Sigmoid colon (tissue), 7 donors: ENCODE data around the gene SLC29A4. TPM values are rescaled to one million over a fixed set of nuclear protein-coding genes. Genes with fewer than 3 reads are reported as not detected.
A peak's percentile ranks its signal among the peaks of the same experiment; 100 is the strongest.

ENCODE experiments used
- DNase-seq: peaks from one replicate; pipeline ENCODE4 v3.0.0-alpha.2; 2019
- H3K27ac ChIP-seq, 4 donors: fragments of 200-600 bp; sonication (generic); one replicate each; pipeline ENCODE4 v1.5.1; 2016 to 2019; ENCODE audit warnings: mild to moderate bottlenecking in 1 of 4
- H3K27me3 ChIP-seq, 3 donors: fragments of 200-600 bp; sonication (generic); one replicate each; pipeline ENCODE4 v1.5.1; 2019; ENCODE audit warnings: mild to moderate bottlenecking in 1 of 3
- H3K36me3 ChIP-seq, 4 donors: fragments of 200-600 bp; sonication (generic); one replicate each; pipeline ENCODE4 v1.5.1; 2016 to 2019
- H3K4me1 ChIP-seq, 4 donors: fragments of 200-600 bp; sonication (generic); one replicate each; pipeline ENCODE4 v1.5.1; 2017 to 2019
- H3K4me3 ChIP-seq, 4 donors: fragments of 200-600 bp; sonication (generic); one replicate each; pipeline ENCODE4 v1.5.1; 2017 to 2019; ENCODE audit warnings: mild to moderate bottlenecking in 2 of 4, moderate library complexity in 1 of 4
- H3K9me3 ChIP-seq, 4 donors: fragments of 200-600 bp in 3 of 4; sonication (generic) in 3 of 4; one replicate each; pipeline versions ENCODE4 v1.5.1 to v1.6.1; 2013 to 2019
- CTCF ChIP-seq, 4 experiments: fragments of 450-650 bp in 3 of 4; fragments of 200-600 bp in 1 of 4; IDR thresholded peaks; one replicate each; pipeline ENCODE4 v1.5.1; 2016 to 2019; ENCODE audit warnings: antibody characterized with exemption in 4 of 4, mild to moderate bottlenecking in 3 of 4, moderate library complexity in 2 of 4
- EP300 ChIP-seq, 4 donors: sonication (generic); formaldehyde crosslinking; IDR thresholded peaks; one replicate each; pipeline ENCODE4 v1.6.1; 2017; ENCODE audit warnings: antibody characterized with exemption in 4 of 4
- POLR2A ChIP-seq, 2 donors: fragments of 450-650 bp; IDR thresholded peaks; one replicate each; pipeline ENCODE4 v1.6.1; 2016; ENCODE audit warnings: antibody characterized with exemption in 2 of 2, mild to moderate bottlenecking in 2 of 2, moderate library complexity in 2 of 2
- POLR2AphosphoS5 ChIP-seq, 4 donors: sonication (generic); formaldehyde crosslinking; IDR thresholded peaks; one replicate each; pipeline ENCODE4 v1.6.1; 2017; ENCODE audit warnings: antibody characterized with exemption in 4 of 4
- WGBS, 2 donors: extraction: QIAGEN DNeasy Blood & Tissue Kit; methylation state at CpG; one replicate each; pipeline ENCODE4 v1.1.7; 2013; 5-methylcytosine and 5-hydroxymethylcytosine counted together
- intact Hi-C: fragments of 100-400 bp; cut with DNase I; formaldehyde crosslinking; loops from one replicate; pipeline ENCODE4 v1.15.1; 2023
- polyA plus RNA-seq, 3 donors: library from polyadenylated mRNA; stranded (reverse); fragments of 200-250 nt; gene quantifications; one replicate each; pipeline ENCODE4 v1.2.3, GENCODE V29; 2013
- total RNA-seq, 4 donors: library from RNA; depleted of rRNA; stranded (reverse); fragments of >200 nt; gene quantifications; one replicate each; pipeline ENCODE4 v1.1.0, GENCODE V29; 2016
- donor health status: healthy with polysubstance abuse.
- donor health status: Bipolar disorder and iron deficiency.
- donor health status: healthy.

The SLC29A4 gene
- total and polyA plus RNA-seq, 7 donors = 0.33 to 5.6 (median 1.8) TPM

- DNase-seq = no peak
Observed at GRCh38 chr7:5350174-5350463, 67.4 kb downstream of the SLC29A4 start.

GRCh38 chr7:5350600-5351385 is 68.0 kb downstream of the SLC29A4 start:
- TF ChIP-seq CTCF (IDR thresholded peaks at IDR 0.05) (no peak), POLR2AphosphoS5 (IDR thresholded peaks at IDR 0.05) (no peak), POLR2A (IDR thresholded peaks at IDR 0.05) (no peak)
- peak overlapping the region; percentile 48 to 85 (median 78) for H3K27ac ChIP-seq
- no peak overlapping the region for H3K4me3 ChIP-seq
- no peak for DNase-seq
- 92 to 93% methylated on average over 23 of the region's 23 CpGs for WGBS, 2 donors
- H3K9me3 ChIP-seq = no peaks in the 10 kb centered on the region
- no peaks in the 10 kb centered on the region for H3K27me3 ChIP-seq
- peaks cover 0 to 79% (median 78%) of the 10 kb centered on the region in 4 donors for H3K4me1 ChIP-seq
- peaks cover 2 to 44% (median 27%) of the 10 kb centered on the region in 4 donors for H3K36me3 ChIP-seq
- intact Hi-C loops = loop anchor here (10.0 kb wide), 1 partner anchor 344 kb away; no protein-coding TSS in a partner anchor

More at GRCh38 chr7:5350174-5350463, 67.4 kb downstream of the SLC29A4 start:
- Histone ChIP-seq H3K27me3 (no peaks in the 10 kb centered on the region), H3K4me3 (no peak overlapping the region), H3K4me1 (peaks cover 0 to 72% (median 71%) of the 10 kb centered on the region in 4 donors), H3K27ac (peak overlapping the region; percentile 49 to 85 (median 78)), H3K36me3 (peaks cover 9 to 45% (median 31%) of the 10 kb centered on the region in 4 donors), H3K9me3 (no peaks in the 10 kb centered on the region)
- WGBS, 2 donors = 90 to 91% methylated on average over 15 of the region's 15 CpGs
- no peak for TF ChIP-seq EP300 (IDR thresholded peaks at IDR 0.05)
- no peak for TF ChIP-seq POLR2AphosphoS5 (IDR thresholded peaks at IDR 0.05)
- no peak for TF ChIP-seq POLR2A (IDR thresholded peaks at IDR 0.05)
- TF ChIP-seq CTCF (IDR thresholded peaks at IDR 0.05) = no peak
- intact Hi-C loops = loop anchor here (10.0 kb wide), 1 partner anchor 345 kb away; no protein-coding TSS in a partner anchor

- Histone ChIP-seq H3K4me3 (no peak overlapping the region), H3K27ac (peak overlapping the region; percentile 1 to 85 (median 78)), H3K36me3 (peaks cover 0 to 44% (median 28%) of the 10 kb centered on the region in 4 donors), H3K4me1 (peaks cover 0 to 88% (median 87%) of the 10 kb centered on the region in 4 donors), H3K9me3 (no peaks in the 10 kb centered on the region), H3K27me3 (no peaks in the 10 kb centered on the region)
- 94% methylated on average over 35 of the region's 35 CpGs for WGBS, 2 donors
- TF ChIP-seq POLR2A (IDR thresholded peaks at IDR 0.05) = no peak
- intact Hi-C loops = loop anchor here (10.0 kb wide), 1 partner anchor 343 kb away; no protein-coding TSS in a partner anchor
- DNase-seq = peak; percentile 48
Observed at GRCh38 chr7:5351507-5352265, 68.9 kb downstream of the SLC29A4 start.

GRCh38 chr7:5352440-5353010 is 69.8 kb downstream of the SLC29A4 start:
- 95 to 97% methylated on average over 19 of the region's 19 CpGs for WGBS, 2 donors
- Histone ChIP-seq H3K36me3 (peaks cover 0 to 47% (median 29%) of the 10 kb centered on the region in 4 donors), H3K27me3 (no peaks in the 10 kb centered on the region), H3K4me3 (no peak overlapping the region), H3K27ac (peak overlapping the region; percentile 27 to 85 (median 78)), H3K4me1 (peaks cover 0 to 96% (median 95%) of the 10 kb centered on the region in 4 donors), H3K9me3 (no peaks in the 10 kb centered on the region)
- TF ChIP-seq CTCF (IDR thresholded peaks at IDR 0.05) = no peak
- TF ChIP-seq EP300 (IDR thresholded peaks at IDR 0.05) = no peak
- TF ChIP-seq POLR2A (IDR thresholded peaks at IDR 0.05) = no peak
- no peak for TF ChIP-seq POLR2AphosphoS5 (IDR thresholded peaks at IDR 0.05)
- intact Hi-C loops = loop anchor here (10.0 kb wide), 1 partner anchor 342 kb away; no protein-coding TSS in a partner anchor
- DNase-seq = peak; percentile 59
